MM.1S (cell line): Measurements from ENCODE around the gene KMT2D.

Experiments used
- CTCF ChIP-seq: fragments of 300-600 bp; sonication (generic); IDR thresholded peaks from 2 replicates; pipeline ENCODE4 v1.5.1; 2016; ENCODE audit warnings: antibody characterized with exemption, low read length, mixed read lengths
- EZH2 ChIP-seq: fragments of 300-600 bp; sonication (generic); optimal IDR thresholded peaks from 2 replicates; pipeline ENCODE3; 2017; ENCODE audit warnings: low read depth, mild to moderate bottlenecking, antibody characterized with exemption, low read length, mixed read lengths
- EZH2phosphoT487 ChIP-seq: fragments of 300-600 bp; sonication (generic); IDR thresholded peaks from 2 replicates; pipeline ENCODE4 v1.6.1; 2018; ENCODE audit warnings: antibody characterized with exemption, low read length

GRCh38 chr12:49098035-49098451 is 37.4 kb upstream of the KMT2D start:
- no peak for TF ChIP-seq EZH2
- peak; percentile 74 for TF ChIP-seq CTCF
- TF ChIP-seq EZH2phosphoT487, result no peak
